Adrenal gland (tissue), 12 donors: Measurements from ENCODE around the gene TRDN. TPM values are rescaled to one million over a fixed set of nuclear protein-coding genes. Genes with fewer than 3 reads are reported as not detected.

Source experiments
- DNase-seq, 7 donors: peaks; one replicate each; pipeline ENCODE4 v3.0.0-alpha.2; 2019 to 2020
- H3K27ac ChIP-seq, 5 donors: fragments of 200-600 bp; sonication (generic) in 4 of 5; 1 replicate in 3 of 5; 2 replicates in 2 of 5; pipeline versions ENCODE4 v1.5.1 to v1.8.0; 2016 to 2020; ENCODE audit warnings: mild to moderate bottlenecking in 1 of 5
- H3K27me3 ChIP-seq: fragments of 200-600 bp; 2 replicates; pipeline ENCODE4 v1.8.0; 2021
- H3K36me3 ChIP-seq, 2 donors: fragments of 200-600 bp; replicated peaks in 1 of 2; 1 replicate in 1 of 2; 2 replicates in 1 of 2; pipeline versions ENCODE4 v1.5.1 to v1.8.0; 2018 to 2022
- H3K4me1 ChIP-seq, 2 donors: fragments of 200-600 bp; replicated peaks in 1 of 2; 1 replicate in 1 of 2; 2 replicates in 1 of 2; pipeline versions ENCODE4 v1.5.1 to v1.8.0; 2018 to 2021
- H3K4me3 ChIP-seq, 4 donors: fragments of 200-600 bp; sonication (generic) in 3 of 4; one replicate each; pipeline ENCODE4 v1.5.1; 2016 to 2018
- H3K9me3 ChIP-seq, 3 donors: fragments of 200-600 bp; sonication (generic) in 1 of 3; replicated peaks in 1 of 3; 1 replicate in 2 of 3; 2 replicates in 1 of 3; pipeline versions ENCODE4 v1.5.1 to v1.8.0; 2016 to 2021
- POLR2A ChIP-seq, 2 donors: fragments of 450-650 bp; IDR thresholded peaks; one replicate each; pipeline ENCODE4 v1.6.1; 2017; ENCODE audit warnings: antibody characterized with exemption in 2 of 2, mild to moderate bottlenecking in 2 of 2, moderate library complexity in 1 of 2
- WGBS, 4 donors: extraction: QIAGEN DNeasy Blood & Tissue Kit in 2 of 4; methylation state at CpG; one replicate each; pipeline versions ENCODE4 v1.1.5 to v1.1.7; 2013 to 2017; 5-methylcytosine and 5-hydroxymethylcytosine counted together
- intact Hi-C, 2 donors: fragments of 100-400 bp; cut with DNase I; formaldehyde crosslinking; loops; one replicate each; pipeline versions ENCODE4 v1.14.1 to v1.15.0; 2022 to 2023
- polyA plus RNA-seq, 3 donors: library from polyadenylated mRNA; stranded (reverse); fragments of 200-250 nt in 2 of 3; fragments of 350-450 nt in 1 of 3; fragmentation: Illumina TruSeq in 1 of 3; extraction: RNeasy Lipid Tissue Mini Kit (QIAGEN cat#74804) in 1 of 3; gene quantifications; one replicate each; pipeline ENCODE4 v1.2.3, GENCODE V29; 2013 to 2014
- total RNA-seq, 9 donors: library from RNA; depleted of rRNA in 4 of 9; stranded (reverse); fragments of >200 nt in 4 of 9; fragments of 120-200 nt in 1 of 9; fragmentation: NEBNext Ultra II Directional in 1 of 9; extraction: Animal tissue kit (Norgen Biotek cat#: 25700) in 1 of 9; gene quantifications; one replicate each; pipeline versions ENCODE4 v1.1.0 to v1.2.4, GENCODE V29; 2013 to 2023
- TF ChIP-seq, protein P1 (sequence below), 6 experiments: fragments of 450-650 bp in 4 of 6; fragments of 200-600 bp in 2 of 6; sonication (generic) in 1 of 6; IDR thresholded peaks; 1 replicate in 5 of 6; 2 replicates in 1 of 6; pipeline versions ENCODE4 v1.5.1 to v1.8.0; 2016 to 2021; ENCODE audit warnings: antibody characterized with exemption in 6 of 6, mild to moderate bottlenecking in 2 of 6, moderate library complexity in 1 of 6
- donor health status: healthy with polysubstance abuse.
- donor health status: Bipolar disorder and iron deficiency.
- donor health status: DM: yes; HTN: yes; CAD: no.
- donor health status: DM: no; HTN: no; CAD: no.
- donor health status: DM: no; HTN: no; CAD: no.
- donor health status: DM: yes; HTN: yes; CAD: no.

Gene TRDN
- total and polyA plus RNA-seq, 12 donors = 0.06 to 3.5 (median 0.54) TPM; not detected in 2

DNA sequence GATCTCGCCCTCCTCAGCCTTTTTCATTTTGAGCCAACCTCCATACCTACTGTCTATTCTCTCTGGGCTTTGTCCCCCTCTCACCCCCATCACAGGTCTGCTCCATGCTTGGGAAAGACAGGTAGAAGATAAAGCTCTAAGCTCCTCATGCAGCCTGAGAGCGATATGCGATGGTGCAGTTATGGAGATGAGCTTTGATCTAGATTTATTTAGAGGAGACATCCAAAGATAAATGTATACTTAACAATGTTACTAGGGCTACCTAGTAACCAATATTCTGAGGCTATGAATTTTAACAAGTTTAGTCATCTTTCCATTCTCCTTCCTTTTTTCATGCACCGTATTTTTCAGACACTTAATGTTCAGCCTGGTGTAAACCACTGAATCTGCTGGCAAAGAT is 95.3 kb downstream of the TRDN start:
- Histone ChIP-seq H3K4me1 (no peaks in the 10 kb centered on the region), H3K4me3 (no peak overlapping the region), H3K36me3 (no peaks in the 10 kb centered on the region), H3K27me3 (no peaks in the 10 kb centered on the region), H3K27ac (no peak overlapping the region), H3K9me3 (no peaks in the 10 kb centered on the region)
- no peak for DNase-seq
- intact Hi-C loops = no loop called here
- TF ChIP-seq POLR2A (IDR thresholded peaks at IDR 0.05) = no peak
- TF ChIP-seq, protein P1, sequence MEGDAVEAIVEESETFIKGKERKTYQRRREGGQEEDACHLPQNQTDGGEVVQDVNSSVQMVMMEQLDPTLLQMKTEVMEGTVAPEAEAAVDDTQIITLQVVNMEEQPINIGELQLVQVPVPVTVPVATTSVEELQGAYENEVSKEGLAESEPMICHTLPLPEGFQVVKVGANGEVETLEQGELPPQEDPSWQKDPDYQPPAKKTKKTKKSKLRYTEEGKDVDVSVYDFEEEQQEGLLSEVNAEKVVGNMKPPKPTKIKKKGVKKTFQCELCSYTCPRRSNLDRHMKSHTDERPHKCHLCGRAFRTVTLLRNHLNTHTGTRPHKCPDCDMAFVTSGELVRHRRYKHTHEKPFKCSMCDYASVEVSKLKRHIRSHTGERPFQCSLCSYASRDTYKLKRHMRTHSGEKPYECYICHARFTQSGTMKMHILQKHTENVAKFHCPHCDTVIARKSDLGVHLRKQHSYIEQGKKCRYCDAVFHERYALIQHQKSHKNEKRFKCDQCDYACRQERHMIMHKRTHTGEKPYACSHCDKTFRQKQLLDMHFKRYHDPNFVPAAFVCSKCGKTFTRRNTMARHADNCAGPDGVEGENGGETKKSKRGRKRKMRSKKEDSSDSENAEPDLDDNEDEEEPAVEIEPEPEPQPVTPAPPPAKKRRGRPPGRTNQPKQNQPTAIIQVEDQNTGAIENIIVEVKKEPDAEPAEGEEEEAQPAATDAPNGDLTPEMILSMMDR (IDR thresholded peaks at IDR 0.05) = no peak
- 91 to 92% (median 91%) methylated on average over 4 of the region's 4 CpGs for WGBS, 4 donors

DNA sequence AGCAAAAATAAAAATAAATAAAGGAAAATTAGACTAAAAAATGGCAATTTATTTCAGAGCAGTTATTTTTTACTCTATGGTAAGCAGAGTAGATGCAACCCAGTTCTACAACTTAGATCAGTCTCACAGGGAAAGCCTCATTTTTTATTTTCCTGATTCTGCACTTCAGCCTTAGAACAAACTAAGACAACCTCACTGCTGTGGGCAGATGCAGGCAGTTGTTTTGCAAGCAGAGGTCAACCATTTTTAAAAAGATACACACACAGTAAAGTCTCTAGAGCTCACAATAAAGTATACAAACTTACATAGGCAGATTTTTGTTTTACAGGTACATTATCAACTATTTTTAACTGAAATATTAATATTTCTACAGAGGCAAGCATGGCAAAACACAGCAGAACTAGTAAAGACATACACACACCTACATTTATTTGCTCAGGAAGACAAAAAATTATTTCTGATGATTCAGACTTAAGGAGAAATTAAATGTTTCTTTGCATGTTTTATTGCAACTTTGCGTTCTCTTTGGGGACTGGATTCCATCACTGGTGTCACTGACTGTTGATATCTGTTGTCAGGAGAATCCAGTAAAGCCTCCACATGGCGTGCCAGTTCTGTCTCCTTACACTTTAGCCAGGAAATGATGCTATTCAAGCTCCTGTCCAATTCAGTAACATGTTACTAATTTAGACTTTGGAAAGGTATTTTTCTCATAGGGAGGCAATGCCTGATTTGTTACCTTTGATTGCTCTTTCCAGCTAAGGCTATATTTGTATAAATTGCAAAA is 102.7 kb downstream of the TRDN start:
- Histone ChIP-seq H3K9me3 (no peaks in the 10 kb centered on the region), H3K27ac (no peak overlapping the region), H3K4me1 (peaks cover 0 to 6% of the 10 kb centered on the region in 2 donors), H3K27me3 (no peaks in the 10 kb centered on the region), H3K36me3 (no peaks in the 10 kb centered on the region), H3K4me3 (no peak overlapping the region)
- 77 to 93% (median 82%) methylated on average over 2 of the region's 2 CpGs for WGBS, 4 donors
- intact Hi-C loops = no loop called here
- no peak for DNase-seq
- TF ChIP-seq, protein P1 (IDR thresholded peaks at IDR 0.05) = no peak
- TF ChIP-seq POLR2A (IDR thresholded peaks at IDR 0.05) = no peak

DNA sequence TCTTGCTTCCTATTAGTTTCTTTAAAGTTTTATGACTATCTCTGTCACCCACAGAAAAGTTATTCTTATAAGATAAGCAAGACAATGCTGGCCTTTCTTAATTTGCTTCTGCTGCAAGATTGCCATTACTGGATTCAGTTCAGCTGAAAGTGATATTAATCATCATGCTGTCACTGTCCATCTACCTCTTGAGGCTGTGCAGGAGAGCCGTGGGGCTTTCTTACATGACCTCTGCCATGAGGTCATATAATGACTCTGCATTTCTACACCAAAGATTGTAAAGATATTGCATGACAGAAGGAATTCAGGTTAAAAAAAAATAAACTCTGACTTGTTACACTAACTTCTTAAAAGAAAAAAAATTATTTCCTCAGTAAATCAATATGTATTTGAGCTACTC is 106.9 kb downstream of the TRDN start:
- peaks cover 0 to 5% of the 10 kb centered on the region in 2 donors for H3K4me1 ChIP-seq
- WGBS, 4 donors = 0 to 21% (median 18%) methylated on average over 1 of the region's 1 CpG
- H3K27me3 ChIP-seq = no peaks in the 10 kb centered on the region
- no peak for DNase-seq
- no peaks in the 10 kb centered on the region for H3K9me3 ChIP-seq
- no peak overlapping the region for H3K4me3 ChIP-seq
- H3K36me3 ChIP-seq = no peaks in the 10 kb centered on the region
- intact Hi-C loops = no loop called here
- no peak overlapping the region for H3K27ac ChIP-seq
- no peak for TF ChIP-seq POLR2A (IDR thresholded peaks at IDR 0.05)
- TF ChIP-seq, protein P1 (IDR thresholded peaks at IDR 0.05) = no peak

DNA sequence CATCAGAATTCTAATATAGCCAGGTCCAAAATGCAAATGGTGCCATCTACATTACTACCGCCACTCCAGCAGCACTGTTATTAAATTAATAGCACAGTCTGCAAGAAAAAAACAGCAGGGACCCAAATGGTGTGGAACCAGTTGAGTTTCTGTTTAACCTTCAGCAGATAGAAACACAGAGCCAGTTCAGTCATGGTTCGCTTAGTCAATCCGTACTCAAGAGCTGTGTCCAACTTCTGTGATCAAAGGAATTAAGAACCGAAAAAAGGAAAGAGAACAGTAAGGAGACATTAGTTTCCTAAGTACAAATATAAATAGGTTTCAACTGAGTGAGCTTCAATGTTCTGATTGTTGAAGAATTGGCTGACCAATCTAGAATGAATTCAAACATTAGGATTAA is 107.7 kb downstream of the TRDN start:
- 87 to 90% (median 89%) methylated on average over 4 of the region's 4 CpGs for WGBS, 4 donors
- no peak overlapping the region for H3K27ac ChIP-seq
- no peaks in the 10 kb centered on the region for H3K36me3 ChIP-seq
- no peaks in the 10 kb centered on the region for H3K9me3 ChIP-seq
- H3K4me1 ChIP-seq = peaks cover 0 to 3% of the 10 kb centered on the region in 2 donors
- DNase-seq = no peak
- peak overlapping the region in 1 of 4 donors; percentile 15 for H3K4me3 ChIP-seq
- TF ChIP-seq, protein P1 (IDR thresholded peaks at IDR 0.05) = no peak
- no peak for TF ChIP-seq POLR2A (IDR thresholded peaks at IDR 0.05)
- H3K27me3 ChIP-seq = no peaks in the 10 kb centered on the region
- intact Hi-C loops = no loop called here
